GM13976 (cell line): ENCODE data around the gene GPC6.

Source experiments
- DNase-seq: peaks from one replicate; pipeline ENCODE4 v3.0.0; 2012; ENCODE audit warnings: low spot score
- CTCF ChIP-seq: IDR thresholded peaks from 2 replicates; pipeline ENCODE4 v1.5.1; 2012; ENCODE audit warnings: borderline replicate concordance, mild to moderate bottlenecking; ENCODE audit not compliant: insufficient read depth; ENCODE audit errors: extremely low read depth, missing control alignments, control extremely low read depth
- in situ Hi-C: fragments of 300-500 bp; cut with MboI; formaldehyde crosslinking; loops from one replicate; pipeline ENCODE4 v1.12.0; 2022; ENCODE audit warnings: low sequenced_read_pairs, mixed read lengths, inconsistent platforms; ENCODE audit not compliant: unreplicated experiment

The GPC6 gene

DNA sequence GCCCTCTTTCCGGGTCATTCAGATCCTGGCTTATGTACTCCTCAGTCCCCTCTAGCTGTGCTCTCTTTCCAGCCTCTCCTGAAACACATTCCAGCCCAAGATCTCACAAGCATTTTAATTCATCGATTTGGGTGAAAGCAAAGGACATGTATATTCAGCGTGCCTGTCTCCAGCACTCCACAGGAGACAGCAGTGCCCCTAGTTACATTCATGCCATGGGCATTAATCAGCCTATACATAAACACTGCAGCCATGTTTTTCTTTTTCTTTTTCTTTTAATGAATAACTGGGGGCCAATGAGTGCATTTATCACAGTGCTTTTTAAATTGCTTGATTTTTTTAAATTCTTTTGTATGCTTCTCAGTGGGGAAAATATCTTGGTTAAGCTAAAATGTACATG is 1053.7 kb downstream of the GPC6 start:
- TF ChIP-seq CTCF = no peak
- DNase-seq = no peak
- in situ Hi-C loops = no loop called here

- in situ Hi-C loops = no loop called here
- no peak for DNase-seq
- no peak for TF ChIP-seq CTCF
Measured at GRCh38 chr13:94280845-94281244, 1054.2 kb downstream of the GPC6 start.

GRCh38 chr13:94286581-94286980 is 1060.0 kb downstream of the GPC6 start:
- no peak for DNase-seq
- TF ChIP-seq CTCF = no peak
- in situ Hi-C loops = no loop called here

DNA sequence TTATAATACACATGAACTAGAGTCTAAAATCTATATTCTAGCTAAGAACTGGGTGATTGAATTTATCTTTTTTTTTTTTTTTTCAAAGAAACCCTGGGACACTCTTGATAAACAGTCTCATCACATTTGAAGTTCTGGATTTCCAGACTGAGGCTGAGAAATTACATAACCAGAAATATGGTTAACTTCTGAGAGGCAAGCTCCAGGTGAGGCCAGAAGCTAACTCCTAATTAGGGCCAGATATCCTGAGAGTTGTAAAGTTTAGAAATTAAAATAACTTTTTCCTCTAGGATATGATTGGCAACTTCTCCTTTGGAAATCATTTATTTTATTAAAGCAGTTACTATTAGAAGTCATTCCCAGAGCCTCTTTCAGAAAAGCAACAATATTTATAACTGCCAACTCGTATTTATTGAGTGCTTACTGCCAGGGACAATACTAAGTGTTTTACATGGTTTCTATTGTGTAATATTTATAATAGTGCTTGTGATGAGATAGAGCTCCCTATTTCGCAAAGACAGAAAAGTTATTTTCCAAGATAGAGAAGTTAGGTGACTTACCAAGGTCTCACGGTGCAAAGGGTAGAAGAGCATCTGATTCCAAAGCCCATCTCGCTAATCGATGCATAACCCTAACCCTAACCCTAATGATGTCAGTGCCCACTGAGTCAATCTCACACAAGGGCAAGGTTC is 1065.2 kb downstream of the GPC6 start:
- no peak for DNase-seq
- in situ Hi-C loops = no loop called here
- TF ChIP-seq CTCF = no peak

GRCh38 chr13:94292323-94292640 is 1065.7 kb downstream of the GPC6 start:
- in situ Hi-C loops = no loop called here
- no peak for TF ChIP-seq CTCF
- no peak for DNase-seq

GRCh38 chr13:94296471-94296870 is 1069.9 kb downstream of the GPC6 start:
- no peak for TF ChIP-seq CTCF
- in situ Hi-C loops = no loop called here
- no peak for DNase-seq

DNA sequence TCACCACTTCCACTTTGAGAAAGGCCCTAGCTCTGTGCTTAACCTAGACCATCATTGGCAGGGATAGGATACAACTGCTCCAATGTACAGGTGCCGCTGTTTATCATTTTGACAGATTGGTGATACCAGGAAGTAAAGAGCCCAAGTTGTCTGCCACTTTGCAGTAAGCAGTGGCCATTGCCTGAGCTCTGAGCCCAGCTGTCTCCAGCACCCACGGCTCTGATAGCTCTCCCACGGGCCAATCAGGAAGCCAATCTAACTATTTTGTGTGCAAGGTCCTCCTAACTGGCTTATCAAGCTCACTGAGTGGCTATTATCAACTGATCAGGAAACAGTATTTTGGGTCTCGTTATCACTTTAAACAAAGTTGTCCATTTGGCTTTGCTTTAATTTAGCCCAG is 1071.7 kb downstream of the GPC6 start:
- no peak for DNase-seq
- no peak for TF ChIP-seq CTCF
- in situ Hi-C loops = no loop called here
